ENCODE data around the gene LAMA2. TPM values are rescaled to one million over a fixed set of nuclear protein-coding genes. Genes with fewer than 3 reads are reported as not detected.

The LAMA2 gene
- total and polyA plus RNA-seq, 7 donors = 8.8 to 59.0 (median 27.3) TPM

- H3K9me3 ChIP-seq = no peaks in the 10 kb centered on the region
- H3K36me3 ChIP-seq (ENCODE audit: insufficient read depth in 1 of 2, low read depth in 1 of 2) = no peaks in the 10 kb centered on the region
- no peak for TF ChIP-seq CTCF (IDR thresholded peaks at IDR 0.05)
- no peak overlapping the region for H3K4me3 ChIP-seq
- ATAC-seq (no peak), DNase-seq (no peak)
- WGBS, 3 donors = 94 to 96% (median 95%) methylated on average over 8 of the region's 8 CpGs
- intact Hi-C loops (cut with DNase I) = no loop called here
- H3K27me3 ChIP-seq (ENCODE audit: insufficient read depth in 3 of 3, low read length in 2 of 3) = no peaks in the 10 kb centered on the region
- H3K4me1 ChIP-seq = no peaks in the 10 kb centered on the region
- no peak overlapping the region for H3K27ac ChIP-seq
Observed at GRCh38 chr6:129417416-129418086, 534.6 kb downstream of the LAMA2 start.

GRCh38 chr6:129419324-129419723, 536.4 kb downstream of the LAMA2 start:
- intact Hi-C loops (cut with DNase I) = no loop called here
- Histone ChIP-seq H3K4me1 (no peaks in the 10 kb centered on the region), H3K4me3 (no peak overlapping the region), H3K27me3 (ENCODE audit: insufficient read depth in 3 of 3, low read length in 2 of 3) (no peaks in the 10 kb centered on the region), H3K36me3 (ENCODE audit: insufficient read depth in 1 of 2, low read depth in 1 of 2) (no peaks in the 10 kb centered on the region), H3K9me3 (no peaks in the 10 kb centered on the region), H3K27ac (no peak overlapping the region)
- WGBS, 3 donors = 79 to 91% (median 84%) methylated on average over 2 of the region's 2 CpGs
- ATAC-seq (no peak), DNase-seq (no peak)
- no peak for TF ChIP-seq CTCF (IDR thresholded peaks at IDR 0.05)

GRCh38 chr6:129426343-129426742, 543.4 kb downstream of the LAMA2 start:
- intact Hi-C loops (cut with DNase I) = no loop called here
- DNase-seq (no peak), ATAC-seq (no peak)
- TF ChIP-seq CTCF (IDR thresholded peaks at IDR 0.05) = no peak
- Histone ChIP-seq H3K27me3 (ENCODE audit: insufficient read depth in 3 of 3, low read length in 2 of 3) (no peaks in the 10 kb centered on the region), H3K27ac (no peak overlapping the region), H3K36me3 (ENCODE audit: insufficient read depth in 1 of 2, low read depth in 1 of 2) (peaks cover 0 to 7% of the 10 kb centered on the region in 2 donors), H3K9me3 (no peaks in the 10 kb centered on the region), H3K4me1 (no peaks in the 10 kb centered on the region), H3K4me3 (no peak overlapping the region)
- 42 to 68% (median 48%) methylated on average over 2 of the region's 2 CpGs for WGBS, 3 donors

GRCh38 chr6:129429956-129430355, 547.0 kb downstream of the LAMA2 start:
- ATAC-seq (no peak), DNase-seq (no peak)
- Histone ChIP-seq H3K9me3 (no peaks in the 10 kb centered on the region), H3K27ac (no peak overlapping the region), H3K4me3 (no peak overlapping the region), H3K36me3 (ENCODE audit: insufficient read depth in 1 of 2, low read depth in 1 of 2) (peaks cover 0 to 7% of the 10 kb centered on the region in 2 donors), H3K27me3 (ENCODE audit: insufficient read depth in 3 of 3, low read length in 2 of 3) (no peaks in the 10 kb centered on the region), H3K4me1 (peaks cover 17% of the 10 kb centered on the region)
- WGBS, 3 donors = 82 to 88% (median 88%) methylated on average over 2 of the region's 2 CpGs
- no peak for TF ChIP-seq CTCF (IDR thresholded peaks at IDR 0.05)
- intact Hi-C loops (cut with DNase I) = no loop called here

GRCh38 chr6:129432738-129433137, 549.8 kb downstream of the LAMA2 start:
- no peak for TF ChIP-seq CTCF (IDR thresholded peaks at IDR 0.05)
- H3K36me3 ChIP-seq (ENCODE audit: insufficient read depth in 1 of 2, low read depth in 1 of 2) = peaks cover 0 to 7% of the 10 kb centered on the region in 2 donors
- DNase-seq (no peak), ATAC-seq (peak in 1 of 4 donors; percentile 27)
- 97 to 100% (median 100%) methylated on average over 1 of the region's 1 CpG for WGBS, 3 donors
- peaks cover 17% of the 10 kb centered on the region for H3K4me1 ChIP-seq
- no peaks in the 10 kb centered on the region for H3K9me3 ChIP-seq
- no peak overlapping the region for H3K27ac ChIP-seq
- H3K27me3 ChIP-seq (ENCODE audit: insufficient read depth in 3 of 3, low read length in 2 of 3) = no peaks in the 10 kb centered on the region
- intact Hi-C loops (cut with DNase I) = no loop called here
- no peak overlapping the region for H3K4me3 ChIP-seq
